GM12801 (cell line): ENCODE results near the gene ALPP.

Experiments used
- TF ChIP-seq, protein P1 (sequence below): IDR thresholded peaks from one replicate; pipeline ENCODE4 v1.5.1; 2011; ENCODE audit warnings: control low read depth; ENCODE audit not compliant: insufficient read length; ENCODE audit errors: extremely low read depth

ALPP gene

DNA sequence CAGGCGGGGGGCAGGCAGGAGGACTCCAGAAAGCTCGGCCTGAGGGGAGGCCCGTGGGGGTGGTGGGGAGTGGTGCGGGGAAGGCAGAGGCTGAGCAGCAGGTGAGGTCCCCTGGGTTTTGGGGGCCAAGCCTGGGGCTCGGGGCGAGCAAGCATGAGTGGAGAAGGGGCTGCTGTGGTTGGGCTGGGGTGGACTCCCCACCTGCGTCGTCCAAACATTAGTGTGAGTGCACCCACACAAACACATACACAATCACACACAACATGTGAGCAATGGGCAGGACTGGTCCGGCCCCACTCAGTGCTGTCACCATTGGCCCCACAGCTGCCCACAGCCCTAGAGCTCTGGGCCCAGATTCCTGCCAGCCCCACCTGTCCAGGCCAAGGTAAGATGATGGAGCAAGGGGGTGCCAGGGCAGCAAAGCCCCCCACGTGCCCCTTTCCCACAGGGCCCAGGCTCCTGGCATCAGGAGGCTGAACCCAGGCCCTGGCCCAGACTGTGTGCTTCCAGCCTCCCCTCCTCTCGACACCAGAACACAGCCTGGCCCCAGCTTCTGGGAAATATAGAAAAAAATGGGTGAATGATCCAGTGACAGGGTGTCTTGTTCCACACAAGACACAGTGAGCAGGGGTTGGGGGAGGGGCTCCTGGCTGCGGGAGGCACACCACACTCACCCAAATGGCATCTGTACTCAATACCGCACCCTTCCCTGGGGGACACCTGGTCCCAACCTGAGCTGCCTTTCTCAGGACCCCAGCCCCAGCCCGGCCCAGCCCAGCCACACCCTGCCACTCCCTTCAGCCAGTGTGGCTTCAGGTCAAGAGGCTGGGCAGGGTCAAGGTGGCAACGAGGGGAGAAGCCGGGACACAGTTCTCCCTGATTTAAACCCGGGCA lies 463 bp upstream of the ALPP start:
- TF ChIP-seq, protein P1, sequence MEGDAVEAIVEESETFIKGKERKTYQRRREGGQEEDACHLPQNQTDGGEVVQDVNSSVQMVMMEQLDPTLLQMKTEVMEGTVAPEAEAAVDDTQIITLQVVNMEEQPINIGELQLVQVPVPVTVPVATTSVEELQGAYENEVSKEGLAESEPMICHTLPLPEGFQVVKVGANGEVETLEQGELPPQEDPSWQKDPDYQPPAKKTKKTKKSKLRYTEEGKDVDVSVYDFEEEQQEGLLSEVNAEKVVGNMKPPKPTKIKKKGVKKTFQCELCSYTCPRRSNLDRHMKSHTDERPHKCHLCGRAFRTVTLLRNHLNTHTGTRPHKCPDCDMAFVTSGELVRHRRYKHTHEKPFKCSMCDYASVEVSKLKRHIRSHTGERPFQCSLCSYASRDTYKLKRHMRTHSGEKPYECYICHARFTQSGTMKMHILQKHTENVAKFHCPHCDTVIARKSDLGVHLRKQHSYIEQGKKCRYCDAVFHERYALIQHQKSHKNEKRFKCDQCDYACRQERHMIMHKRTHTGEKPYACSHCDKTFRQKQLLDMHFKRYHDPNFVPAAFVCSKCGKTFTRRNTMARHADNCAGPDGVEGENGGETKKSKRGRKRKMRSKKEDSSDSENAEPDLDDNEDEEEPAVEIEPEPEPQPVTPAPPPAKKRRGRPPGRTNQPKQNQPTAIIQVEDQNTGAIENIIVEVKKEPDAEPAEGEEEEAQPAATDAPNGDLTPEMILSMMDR, result no peak

DNA sequence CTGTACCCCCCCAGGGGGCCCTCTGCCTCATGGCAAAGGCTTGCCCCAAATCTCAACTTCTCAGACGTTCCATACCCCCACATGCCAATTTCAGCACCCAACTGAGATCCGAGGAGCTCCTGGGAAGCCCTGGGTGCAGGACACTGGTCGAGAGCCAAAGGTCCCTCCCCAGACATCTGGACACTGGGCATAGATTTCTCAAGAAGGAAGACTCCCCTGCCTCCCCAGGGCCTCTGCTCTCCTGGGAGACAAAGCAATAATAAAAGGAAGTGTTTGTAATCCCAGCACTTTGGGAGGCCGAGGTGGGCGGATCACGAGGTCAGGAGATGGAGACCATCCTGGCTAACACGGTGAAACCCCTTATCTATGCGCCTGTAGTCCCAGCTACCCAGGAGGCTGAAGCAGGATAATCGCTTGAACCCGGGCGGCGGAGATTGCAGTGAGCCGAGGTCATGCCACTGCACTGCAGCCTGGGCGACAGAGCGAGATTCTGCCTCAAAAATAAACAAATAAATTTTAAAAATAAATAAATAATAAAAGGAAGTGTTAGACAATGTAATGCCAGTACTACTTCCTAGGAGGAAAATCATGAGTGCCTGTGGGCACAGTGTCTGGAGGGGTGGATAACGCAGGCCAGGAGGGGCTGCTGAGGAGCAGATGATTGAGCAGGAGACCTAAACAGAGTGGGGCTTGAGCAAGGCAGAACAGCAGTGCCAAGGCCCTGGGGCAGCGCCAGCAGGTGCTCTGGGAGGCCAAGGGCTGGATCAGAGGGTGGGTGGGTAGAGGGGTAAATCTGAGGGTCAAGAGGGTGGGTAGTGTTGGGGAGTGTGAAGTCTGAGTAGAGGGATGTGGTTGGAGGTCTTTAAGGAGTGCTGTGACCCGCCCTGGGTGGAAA lies 4.0 kb downstream of the ALPP start:
- TF ChIP-seq, protein P1, result no peak

DNA sequence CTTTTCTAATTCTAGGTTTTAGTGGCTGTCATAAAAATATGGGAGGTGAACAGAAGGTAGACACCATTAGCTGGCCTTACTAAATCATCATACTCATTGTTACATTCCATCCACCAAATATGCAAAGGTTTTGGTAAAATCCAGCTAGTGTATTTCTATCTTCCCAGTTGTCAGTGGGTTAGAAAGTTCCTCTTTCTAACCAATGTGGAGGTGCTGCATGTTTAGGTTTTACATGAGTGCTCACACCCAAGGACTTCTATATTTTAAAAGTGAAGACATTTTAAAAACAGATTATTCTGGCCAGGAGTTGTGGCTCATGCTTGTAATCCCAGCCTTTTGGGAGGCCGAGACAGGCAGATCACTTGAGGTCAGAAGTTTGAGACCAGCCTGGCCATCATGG lies 5.9 kb downstream of the ALPP start:
- TF ChIP-seq, protein P1, result no peak

DNA sequence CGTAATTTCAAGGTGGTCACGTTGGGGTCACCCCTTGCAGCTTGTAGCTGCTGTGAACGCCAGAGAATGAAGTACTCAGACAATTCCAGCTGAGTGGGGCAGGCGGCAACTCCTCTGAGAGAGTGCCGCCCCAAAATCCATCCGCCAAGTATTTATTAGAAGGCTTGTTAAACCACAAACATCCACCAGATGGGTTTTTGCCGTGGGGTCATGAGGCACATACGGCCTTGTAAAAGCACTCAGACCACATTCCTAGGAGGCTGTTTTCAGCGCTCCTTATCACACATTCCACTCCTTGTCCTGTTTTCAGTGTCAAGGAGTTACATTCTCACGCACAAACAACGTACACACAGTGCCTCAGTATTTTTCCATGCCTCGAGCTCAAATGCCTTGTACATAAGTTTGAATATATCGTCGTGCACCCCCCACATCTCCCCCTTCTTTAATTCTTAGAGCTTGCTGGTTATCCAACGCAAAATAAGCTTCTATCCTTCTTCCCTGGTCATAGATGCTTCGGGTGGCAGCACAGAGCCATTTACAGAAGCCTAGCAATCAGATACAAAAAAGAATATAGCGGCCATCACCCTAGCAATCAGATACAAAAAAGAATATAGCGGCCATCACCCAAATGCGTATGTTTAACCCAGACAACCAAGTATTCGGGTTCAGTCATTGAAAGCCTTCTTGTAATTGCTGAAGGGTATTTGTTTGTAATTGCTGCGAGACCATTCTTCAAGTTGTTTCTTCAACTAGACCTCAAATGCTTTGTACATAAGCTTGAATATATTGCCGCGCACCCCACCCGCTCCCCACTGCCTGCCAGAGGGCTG lies 7.3 kb downstream of the ALPP start:
- TF ChIP-seq, protein P1, result no peak

DNA sequence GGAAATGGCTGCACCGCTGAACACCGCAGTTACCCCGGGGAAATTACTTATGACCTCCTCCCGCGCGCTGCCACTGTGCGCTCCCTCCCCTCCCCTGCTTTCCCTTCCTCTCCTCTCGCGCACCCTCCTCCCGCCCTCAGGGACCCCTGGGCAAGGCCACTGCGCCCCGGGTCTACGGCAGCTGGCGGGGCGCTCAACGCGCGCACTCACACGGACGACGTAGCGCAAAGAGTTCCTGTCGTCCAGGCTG lies 7.9 kb downstream of the ALPP start:
- TF ChIP-seq, protein P1, result no peak

DNA sequence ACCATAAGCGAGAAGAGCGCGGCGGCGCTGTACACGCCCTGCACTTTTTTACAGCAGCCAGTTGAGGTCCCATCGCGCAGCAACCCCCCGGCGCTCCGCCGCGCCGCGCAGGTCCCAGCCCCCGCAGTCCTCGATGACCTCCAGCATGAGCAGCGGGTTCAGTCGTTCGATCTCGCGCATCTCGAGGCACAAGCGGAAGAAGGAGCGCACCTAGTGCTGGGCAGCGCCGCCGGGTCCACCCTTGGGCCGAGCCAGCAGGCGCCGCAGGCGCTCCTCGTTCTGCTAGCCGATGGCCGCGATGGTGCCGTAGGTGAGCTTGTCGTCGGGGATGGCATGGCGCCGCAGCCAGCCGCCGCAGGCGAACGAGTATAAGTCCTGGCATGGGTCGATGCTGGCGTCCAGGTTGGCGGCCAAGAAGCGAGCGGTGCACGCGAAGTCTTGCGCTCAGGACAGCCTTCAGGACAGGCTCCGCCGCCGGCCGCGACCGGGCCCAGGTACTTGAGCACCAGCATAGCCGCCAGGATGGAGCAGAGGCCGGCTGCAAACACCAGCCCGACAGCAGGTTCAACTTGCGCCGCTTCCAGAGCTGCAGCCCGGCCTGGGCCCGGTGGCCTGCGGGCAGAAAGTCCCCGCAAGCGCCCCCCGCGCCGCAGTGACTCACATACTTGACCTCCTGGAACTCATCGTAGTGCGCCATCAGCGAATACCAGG lies 8.3 kb downstream of the ALPP start:
- TF ChIP-seq, protein P1, result no peak
